D341Med (cell line): ENCODE results near the gene PFDN2.

Source experiments
- DNase-seq: peaks from one replicate; pipeline ENCODE4 v3.0.0; 2012; ENCODE audit warnings: low spot score

PFDN2 gene

GRCh38 chr1:161117759-161118581 lies at the start of gene PFDN2, which contains the start of gene NIT1:
PFDN2 (minus strand) TSS chr1:161118037; CDS start chr1:161118026, 11 bp downstream.
NIT1 (plus strand) TSS chr1:161118105; CDS start chr1:161118177, 72 bp downstream.
- DNase-seq: peak; percentile 97

GRCh38 chr1:161166669-161167548 lies 49.1 kb upstream of the PFDN2 start:
- DNase-seq: peak; percentile 56

GRCh38 chr1:161165742-161166668 lies 48.2 kb upstream of the PFDN2 start, which contains the start of gene PPOX:
PPOX (plus strand) TSS chr1:161166426; CDS start chr1:161166848, 422 bp downstream.
- DNase-seq: peak; percentile 92

GRCh38 chr1:161164901-161165610 lies 47.2 kb upstream of the PFDN2 start:
- DNase-seq: no peak

- no peak for DNase-seq
Observed at GRCh38 chr1:161163793-161164192, 46.0 kb upstream of the PFDN2 start.

GRCh38 chr1:161162806-161163205 lies 45.0 kb upstream of the PFDN2 start:
- no peak for DNase-seq

- DNase-seq: no peak
Observed at GRCh38 chr1:161162052-161162451, 44.2 kb upstream of the PFDN2 start.

- no peak for DNase-seq
Observed at GRCh38 chr1:161161652-161162051, 43.8 kb upstream of the PFDN2 start.

- no peak for DNase-seq
Observed at GRCh38 chr1:161160671-161161145, 42.9 kb upstream of the PFDN2 start.

- DNase-seq: no peak
Observed at GRCh38 chr1:161159913-161160243, 42.0 kb upstream of the PFDN2 start.

GRCh38 chr1:161159087-161159912 lies 41.5 kb upstream of the PFDN2 start, which contains the start of gene USP21:
USP21 (plus strand) TSS chr1:161159500; CDS start chr1:161160641, 1,141 bp downstream.
- DNase-seq: peak; percentile 99

- no peak for DNase-seq
Observed at GRCh38 chr1:161158316-161159010, 40.6 kb upstream of the PFDN2 start.

- DNase-seq: no peak
Observed at GRCh38 chr1:161157867-161158266, 40.0 kb upstream of the PFDN2 start.

- DNase-seq: peak; percentile 87
Observed at GRCh38 chr1:161153682-161154337, 36.0 kb upstream of the PFDN2 start, which contains the start of gene UFC1. UFC1 (plus strand) TSS chr1:161153978; CDS start chr1:161153998, 20 bp downstream.

GRCh38 chr1:161153176-161153575 lies 35.3 kb upstream of the PFDN2 start:
- DNase-seq: no peak

GRCh38 chr1:161145832-161146231 lies 28.0 kb upstream of the PFDN2 start:
- DNase-seq: no peak

GRCh38 chr1:161140755-161141400 lies 23.0 kb upstream of the PFDN2 start:
- DNase-seq: no peak

GRCh38 chr1:161139766-161140165 lies 21.9 kb upstream of the PFDN2 start:
- peak; percentile 66 for DNase-seq
